Bronchial epithelial cell (primary cell): ENCODE results near the gene CYP39A1. TPM values are rescaled to one million over a fixed set of nuclear protein-coding genes. Genes with fewer than 3 reads are reported as not detected.

Experiments used
- DNase-seq: peaks from one replicate; pipeline ENCODE4 v3.0.0-alpha.2; 2010; ENCODE audit warnings: low read depth
- FAIRE-seq: peaks from 2 replicates; lab custom pipeline; 2011; peaks lifted over from hg19 to GRCh38; lab: Jason Lieb, UNC
- H3K27me3 ChIP-seq: 2 replicates; pipeline ENCODE4 v1.5.1; 2011; ENCODE audit warnings: low read length; ENCODE audit not compliant: control insufficient read depth, insufficient read depth
- H3K36me3 ChIP-seq: 2 replicates; pipeline ENCODE4 v1.5.1; 2011; ENCODE audit warnings: low read length; ENCODE audit not compliant: control insufficient read depth, insufficient read depth
- H3K4me3 ChIP-seq: 2 replicates; pipeline ENCODE4 v1.5.1; 2011; ENCODE audit warnings: mild to moderate bottlenecking, low read depth, low read length, control low read depth
- CTCF ChIP-seq: IDR thresholded peaks from 2 replicates; pipeline ENCODE4 v1.5.1; 2011; ENCODE audit warnings: mild to moderate bottlenecking, moderate library complexity, low read length, control low read depth, inconsistent platforms; ENCODE audit not compliant: insufficient read depth, severe bottlenecking
- total RNA-seq: library from RNA; depleted of rRNA; stranded (reverse); fragments of >200 nt; gene quantifications from 2 replicates; pipeline ENCODE4 v1.2.1, GENCODE V29; 2014

CYP39A1 gene
- total RNA-seq, 1 donor from 2014 or later, result 5.0 TPM

GRCh38 chr6:46525583-46525982, 127.0 kb downstream of the CYP39A1 start:
- H3K27me3 ChIP-seq, result no peaks in the 10 kb centered on the region
- no peak overlapping the region for H3K4me3 ChIP-seq
- no peak for FAIRE-seq
- H3K36me3 ChIP-seq, result no peaks in the 10 kb centered on the region
- no peak for TF ChIP-seq CTCF
- no peak for DNase-seq

DNA sequence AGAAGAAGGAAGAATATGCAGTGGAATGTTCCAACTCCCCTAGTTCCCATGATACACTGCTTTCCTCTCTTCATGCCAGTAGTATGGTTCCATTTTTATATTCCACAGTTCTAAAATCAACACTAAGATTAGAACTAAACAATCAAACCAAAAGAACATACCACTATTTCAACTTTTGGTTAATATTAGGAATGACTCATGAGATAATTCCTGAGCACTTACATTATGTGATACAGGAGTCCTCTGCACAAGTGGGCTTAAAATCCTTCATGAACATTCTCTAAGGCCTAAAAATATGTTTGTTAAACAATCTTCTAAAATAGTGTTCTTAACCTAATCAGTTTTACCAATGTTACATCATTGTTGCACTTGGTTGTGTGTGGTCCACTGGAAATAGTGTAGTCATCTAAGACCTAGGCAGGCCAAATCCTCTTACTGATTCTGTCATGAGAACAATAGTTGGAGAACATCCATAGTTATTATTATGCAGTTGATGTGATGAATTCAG, 131.1 kb downstream of the CYP39A1 start:
- H3K27me3 ChIP-seq, result no peaks in the 10 kb centered on the region
- TF ChIP-seq CTCF, result no peak
- FAIRE-seq, result no peak
- DNase-seq, result no peak
- no peak overlapping the region for H3K4me3 ChIP-seq
- H3K36me3 ChIP-seq, result no peaks in the 10 kb centered on the region

DNA sequence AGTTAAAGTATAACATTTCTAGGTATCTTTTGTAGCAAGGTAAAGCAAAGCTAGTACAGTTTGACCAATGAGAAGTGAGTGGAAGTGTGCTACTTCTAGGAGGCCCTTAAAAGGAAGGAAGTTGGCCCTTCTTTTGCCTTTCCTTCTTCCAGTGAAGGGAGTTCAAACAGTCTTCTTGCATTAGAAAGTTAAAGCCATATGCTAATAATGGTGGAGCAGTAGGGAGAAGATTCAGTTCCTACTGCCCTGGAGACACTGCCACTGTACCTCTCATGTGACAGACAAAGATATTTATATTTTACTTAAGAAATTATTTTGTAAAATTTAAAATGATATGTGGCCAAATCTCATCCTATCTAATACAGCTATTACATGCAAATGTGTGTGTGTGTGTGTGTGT, 135.4 kb downstream of the CYP39A1 start:
- DNase-seq (no peak), FAIRE-seq (no peak)
- Histone ChIP-seq H3K4me3 (no peak overlapping the region), H3K27me3 (peaks cover 2% of the 10 kb centered on the region), H3K36me3 (no peaks in the 10 kb centered on the region)
- no peak for TF ChIP-seq CTCF

DNA sequence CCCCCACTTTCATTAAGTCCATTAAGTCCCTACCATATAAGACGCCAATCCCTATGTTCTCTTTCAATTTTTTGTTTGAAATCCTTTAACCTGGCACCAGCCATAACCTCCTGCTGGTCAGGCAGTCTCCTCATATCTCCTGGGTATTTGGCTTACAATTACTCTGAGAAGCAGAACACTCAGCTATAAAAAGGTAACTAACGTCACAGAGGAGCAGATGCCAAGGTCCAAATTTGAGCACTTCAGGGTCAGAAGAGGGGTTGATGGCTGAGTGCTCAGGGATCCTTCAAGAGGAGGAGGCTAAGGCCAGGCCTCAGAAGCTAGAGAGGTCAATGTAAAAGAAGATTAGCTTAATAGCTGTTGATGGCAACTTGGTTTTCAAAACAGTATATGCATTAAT, 139.1 kb downstream of the CYP39A1 start:
- FAIRE-seq, result no peak
- no peak for DNase-seq
- Histone ChIP-seq H3K27me3 (peaks cover 2% of the 10 kb centered on the region), H3K4me3 (no peak overlapping the region), H3K36me3 (no peaks in the 10 kb centered on the region)
- TF ChIP-seq CTCF, result no peak

GRCh38 chr6:46511320-46511719, 141.3 kb downstream of the CYP39A1 start:
- Histone ChIP-seq H3K27me3 (peaks cover 2% of the 10 kb centered on the region), H3K36me3 (no peaks in the 10 kb centered on the region), H3K4me3 (no peak overlapping the region)
- DNase-seq (no peak), FAIRE-seq (no peak)
- no peak for TF ChIP-seq CTCF

GRCh38 chr6:46510651-46511050, 142.0 kb downstream of the CYP39A1 start:
- no peak for TF ChIP-seq CTCF
- FAIRE-seq (no peak), DNase-seq (no peak)
- Histone ChIP-seq H3K27me3 (peaks cover 2% of the 10 kb centered on the region), H3K4me3 (no peak overlapping the region), H3K36me3 (no peaks in the 10 kb centered on the region)
